NCI-H1105 (cell line): ENCODE results near the gene SCGN.
"Not testable (repeated sequence)": the region's sequence is repeated elsewhere in the genome, so short reads cannot be mapped to it uniquely, and the experiment has no call there.

ENCODE experiments used
- DNase-seq: peaks from one replicate; lab custom pipeline; 2025; lab: John Stamatoyannopoulos, UW

Gene SCGN

GRCh38 chr6:25727028-25727427 lies 75.0 kb downstream of the SCGN start:
- DNase-seq = no peak

GRCh38 chr6:25730907-25731306 lies 78.9 kb downstream of the SCGN start:
- DNase-seq = no peak

- DNase-seq = no peak
Measured at GRCh38 chr6:25731721-25732120, 79.7 kb downstream of the SCGN start.

- DNase-seq = no peak
Measured at GRCh38 chr6:25732468-25733198, 80.6 kb downstream of the SCGN start.

- no peak for DNase-seq
Measured at GRCh38 chr6:25735261-25735660, 83.2 kb downstream of the SCGN start.

- no peak for DNase-seq
Measured at GRCh38 chr6:25743868-25744267, 91.9 kb downstream of the SCGN start.

- no peak for DNase-seq
Measured at GRCh38 chr6:25745836-25746235, 93.8 kb downstream of the SCGN start.

GRCh38 chr6:25746968-25747367 lies 95.0 kb downstream of the SCGN start:
- DNase-seq = no peak

GRCh38 chr6:25747477-25747876 lies 95.5 kb downstream of the SCGN start:
- no peak for DNase-seq

- no peak for DNase-seq
Measured at GRCh38 chr6:25748049-25748448, 96.0 kb downstream of the SCGN start.

GRCh38 chr6:25748601-25749517 lies 96.8 kb downstream of the SCGN start:
- DNase-seq = not testable (repeated sequence)

- no peak for DNase-seq
Measured at GRCh38 chr6:25749837-25750236, 97.8 kb downstream of the SCGN start.

GRCh38 chr6:25750906-25751305 lies 98.9 kb downstream of the SCGN start:
- no peak for DNase-seq
